ENCODE measurements around the gene GHRHR. TPM values are rescaled to one million over a fixed set of nuclear protein-coding genes. Genes with fewer than 3 reads are reported as not detected.

The GHRHR gene
- not detected in 2 replicates for total RNA-seq

DNA sequence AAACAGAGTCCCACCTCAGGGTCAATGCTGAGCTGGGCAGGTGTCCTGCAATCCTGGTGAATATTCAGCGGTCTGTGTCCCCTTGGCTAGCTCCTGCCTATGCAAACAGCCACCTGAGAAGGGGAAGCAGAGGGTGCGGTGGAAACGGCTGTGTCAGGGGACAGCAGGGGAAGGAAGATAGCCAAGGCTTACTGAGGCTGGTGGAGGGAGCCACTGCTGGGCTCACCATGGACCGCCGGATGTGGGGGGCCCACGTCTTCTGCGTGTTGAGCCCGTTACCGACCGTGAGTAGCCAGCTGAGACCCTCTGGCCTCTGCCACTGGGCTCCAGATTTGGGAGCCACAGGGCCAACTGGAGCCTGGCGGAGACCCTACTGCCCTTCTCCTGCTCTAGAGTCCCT lies at the start of gene GHRHR:
TSS of gene GHRHR (plus strand) at position 112 of the 400 bp plus-strand sequence. CDS start at position 228, 116 bp downstream.

Other genes with a start within 250 kb of the GHRHR start
- 2.1 and 2.5 TPM in 2 replicates for gene INMT, start 211.8 kb upstream of the GHRHR start, total RNA-seq
- 5.1 and 6.7 TPM in 2 replicates for gene MINDY4, start 192.5 kb upstream of the GHRHR start, total RNA-seq
- gene AQP1, start 52.1 kb upstream of the GHRHR start, total RNA-seq = 0.45 and 0.50 TPM in 2 replicates
- gene ADCYAP1R1, start 88.4 kb downstream of the GHRHR start, total RNA-seq = not detected in 2 replicates